HG03045 (cell line): ENCODE results near the gene CSH2.
"Not testable (repeated sequence)": the region's sequence is repeated elsewhere in the genome, so short reads cannot be mapped to it uniquely, and the experiment has no call there.

Experiments used
- ATAC-seq: cut with Tn5 transposase; IDR thresholded peaks from one replicate; pipeline ENCODE4 v1.9.1; 2021; ENCODE audit warnings: mild to moderate bottlenecking, moderate library complexity; ENCODE audit not compliant: unreplicated experiment

CSH2 gene

GRCh38 chr17:63898899-63899798 is 25.7 kb upstream of the CSH2 start:
- not testable (repeated sequence) for ATAC-seq

- not testable (repeated sequence) for ATAC-seq
These were observed 23.3 kb upstream of the CSH2 start, which contains the start of gene CSH1 for GRCh38 chr17:63896524-63897354. Gene CSH1, minus strand, starts transcription at chr17:63896574. Its CDS starts 63 bp downstream, at chr17:63896511.

GRCh38 chr17:63894821-63895220 is 21.3 kb upstream of the CSH2 start:
- not testable (repeated sequence) for ATAC-seq

GRCh38 chr17:63894021-63894420 is 20.5 kb upstream of the CSH2 start:
- ATAC-seq, result not testable (repeated sequence)

GRCh38 chr17:63892316-63893037 is 19.0 kb upstream of the CSH2 start:
- not testable (repeated sequence) for ATAC-seq

GRCh38 chr17:63889026-63889848 is 15.8 kb upstream of the CSH2 start:
- not testable (repeated sequence) for ATAC-seq

- ATAC-seq, result not testable (repeated sequence)
These were observed 11.6 kb upstream of the CSH2 start for GRCh38 chr17:63885119-63885518.

- ATAC-seq, result not testable (repeated sequence)
These were observed 9.2 kb upstream of the CSH2 start for GRCh38 chr17:63882626-63883126.

- no peak for ATAC-seq
These were observed 8.6 kb upstream of the CSH2 start, which contains the start of gene GH2 for GRCh38 chr17:63881935-63882601. Gene GH2, minus strand, starts transcription at chr17:63881944. Its CDS starts 143 bp downstream, at chr17:63881801.

GRCh38 chr17:63881337-63881736 is 7.9 kb upstream of the CSH2 start:
- not testable (repeated sequence) for ATAC-seq

- no peak for ATAC-seq
These were observed 7.2 kb upstream of the CSH2 start for GRCh38 chr17:63880706-63881105.

GRCh38 chr17:63878413-63878812 is 4.9 kb upstream of the CSH2 start:
- ATAC-seq, result not testable (repeated sequence)

GRCh38 chr17:63874693-63875092 is 1.2 kb upstream of the CSH2 start:
- ATAC-seq, result not testable (repeated sequence)

- not testable (repeated sequence) for ATAC-seq
These were observed 667 bp upstream of the CSH2 start for GRCh38 chr17:63874061-63874626.

GRCh38 chr17:63871646-63872365 is 1.7 kb downstream of the CSH2 start:
- ATAC-seq, result not testable (repeated sequence)

- not testable (repeated sequence) for ATAC-seq
These were observed 3.2 kb downstream of the CSH2 start for GRCh38 chr17:63870292-63870665.

- not testable (repeated sequence) for ATAC-seq
These were observed 3.8 kb downstream of the CSH2 start for GRCh38 chr17:63869491-63870291.
